GM12878 (cell line): ENCODE measurements around the gene TBC1D10A. TPM values are rescaled to one million over a fixed set of nuclear protein-coding genes. Genes with fewer than 3 reads are reported as not detected.

Source experiments
- EP300 ChIP-seq, 2 experiments: fragments of 150-350 bp in 1 of 2; IDR thresholded peaks; 2 replicates each; pipeline ENCODE4 v1.6.1; 2011 to 2012; ENCODE audit warnings: low read depth in 2 of 2, low read length in 2 of 2, borderline replicate concordance in 1 of 2, improper control_type of control experiment in 1 of 2, inconsistent platforms in 1 of 2; ENCODE audit not compliant: control insufficient read depth in 1 of 2
- IKZF2 ChIP-seq, 2 experiments: fragments of 450-650 bp; IDR thresholded peaks; 2 replicates each; pipeline ENCODE4 v1.6.1; 2017; ENCODE audit warnings: mild to moderate bottlenecking in 2 of 2, moderate library complexity in 2 of 2
- TCF12 ChIP-seq: IDR thresholded peaks from 2 replicates; pipeline ENCODE4 v1.6.1; 2011; ENCODE audit warnings: low read depth, mild to moderate bottlenecking, low read length
- polyA plus RNA-seq, 11 experiments: library from polyadenylated mRNA; depleted of rRNA in 4 of 11; unstranded in 6 of 11; stranded (reverse) in 5 of 11; fragments of >200 nt; fragmentation: Nextera tagmentation in 4 of 11; fragmentation: Illumina TruSeq in 1 of 11; extraction: Ambion mirVana in 4 of 11; extraction: Trizol in 1 of 11; gene quantifications; 1 replicate in 1 of 11; 2 replicates in 10 of 11; pipeline versions ENCODE4 v1.2.1 to v1.2.3, GENCODE V29; 2011 to 2016; ENCODE audit warnings: inconsistent platforms in 2 of 11, missing spikeins in 2 of 11, low read depth in 1 of 11
- total RNA-seq, 4 experiments: library from RNA; depleted of rRNA in 3 of 4; stranded (reverse); fragments of >200 nt in 3 of 4; fragmentation: Illumina TruSeq in 1 of 4; extraction: Trizol in 1 of 4; gene quantifications; 2 replicates each; pipeline versions ENCODE4 v1.2.1 to v1.2.3, GENCODE V29; 2013 to 2021
- TF ChIP-seq, protein P1 (sequence below): fragments of 450-650 bp; IDR thresholded peaks from 2 replicates; pipeline ENCODE4 v1.6.1; 2017; ENCODE audit warnings: low read depth, mild to moderate bottlenecking, moderate library complexity
- TF ChIP-seq, protein P2 (sequence below): fragments of 450-650 bp; formaldehyde crosslinking; IDR thresholded peaks from 2 replicates; pipeline ENCODE4 v1.4.0; 2020; ENCODE audit warnings: mild to moderate bottlenecking, moderate library complexity

The TBC1D10A gene
- total and polyA plus RNA-seq, 10 of the 15 experiments (the other 5 are each of a cell fraction or from before 2014, with no cell fraction given), result 0.27 to 25.7 (median 15.3) TPM

DNA sequence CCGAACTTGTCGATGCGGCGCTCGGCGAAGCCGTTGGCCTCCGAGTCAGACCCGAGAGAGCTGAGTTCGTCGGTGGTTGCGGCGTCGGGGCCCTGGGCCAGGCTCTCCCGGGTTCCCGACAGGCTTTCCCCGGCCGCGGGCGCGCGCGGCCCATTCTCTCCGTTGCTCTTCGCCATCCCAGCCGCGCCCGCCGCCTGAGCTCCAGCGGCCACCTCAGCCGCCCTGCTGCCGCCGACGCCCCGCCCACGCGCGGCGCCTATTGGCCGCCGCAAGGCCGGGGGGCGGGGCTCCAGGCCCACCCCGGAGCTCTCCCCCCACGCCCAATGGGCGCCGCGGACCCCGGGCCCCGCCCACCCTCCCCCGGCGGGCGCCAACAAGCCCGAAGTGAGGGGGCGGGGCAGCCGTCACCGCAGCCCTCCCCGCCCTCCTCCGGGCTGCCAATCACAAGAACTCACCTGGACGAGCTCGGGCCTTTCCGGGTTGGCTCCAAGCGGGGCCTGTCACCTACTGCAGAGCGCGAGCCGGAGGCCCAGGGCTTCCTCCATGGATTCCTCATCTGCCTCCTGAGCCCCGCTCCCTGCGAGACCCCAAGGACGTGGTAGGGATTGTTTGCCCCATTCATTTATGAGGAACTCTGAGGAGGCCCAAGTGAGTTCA, at the start of gene TBC1D10A (continued):
- TF ChIP-seq EP300 (IDR thresholded peaks at IDR 0.05; ENCODE audit: borderline replicate concordance in 1 of 2, control insufficient read depth in 1 of 2, low read depth in 2 of 2, low read length in 2 of 2), result no peak
- TF ChIP-seq TCF12, result no peak
- TF ChIP-seq, protein P1, sequence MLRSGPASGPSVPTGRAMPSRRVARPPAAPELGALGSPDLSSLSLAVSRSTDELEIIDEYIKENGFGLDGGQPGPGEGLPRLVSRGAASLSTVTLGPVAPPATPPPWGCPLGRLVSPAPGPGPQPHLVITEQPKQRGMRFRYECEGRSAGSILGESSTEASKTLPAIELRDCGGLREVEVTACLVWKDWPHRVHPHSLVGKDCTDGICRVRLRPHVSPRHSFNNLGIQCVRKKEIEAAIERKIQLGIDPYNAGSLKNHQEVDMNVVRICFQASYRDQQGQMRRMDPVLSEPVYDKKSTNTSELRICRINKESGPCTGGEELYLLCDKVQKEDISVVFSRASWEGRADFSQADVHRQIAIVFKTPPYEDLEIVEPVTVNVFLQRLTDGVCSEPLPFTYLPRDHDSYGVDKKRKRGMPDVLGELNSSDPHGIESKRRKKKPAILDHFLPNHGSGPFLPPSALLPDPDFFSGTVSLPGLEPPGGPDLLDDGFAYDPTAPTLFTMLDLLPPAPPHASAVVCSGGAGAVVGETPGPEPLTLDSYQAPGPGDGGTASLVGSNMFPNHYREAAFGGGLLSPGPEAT, result peak; percentile 54; the same call in 1 of the 2 replicates
- TF ChIP-seq IKZF2 (IDR thresholded peaks at IDR 0.05), result no peak
- TF ChIP-seq, protein P2, sequence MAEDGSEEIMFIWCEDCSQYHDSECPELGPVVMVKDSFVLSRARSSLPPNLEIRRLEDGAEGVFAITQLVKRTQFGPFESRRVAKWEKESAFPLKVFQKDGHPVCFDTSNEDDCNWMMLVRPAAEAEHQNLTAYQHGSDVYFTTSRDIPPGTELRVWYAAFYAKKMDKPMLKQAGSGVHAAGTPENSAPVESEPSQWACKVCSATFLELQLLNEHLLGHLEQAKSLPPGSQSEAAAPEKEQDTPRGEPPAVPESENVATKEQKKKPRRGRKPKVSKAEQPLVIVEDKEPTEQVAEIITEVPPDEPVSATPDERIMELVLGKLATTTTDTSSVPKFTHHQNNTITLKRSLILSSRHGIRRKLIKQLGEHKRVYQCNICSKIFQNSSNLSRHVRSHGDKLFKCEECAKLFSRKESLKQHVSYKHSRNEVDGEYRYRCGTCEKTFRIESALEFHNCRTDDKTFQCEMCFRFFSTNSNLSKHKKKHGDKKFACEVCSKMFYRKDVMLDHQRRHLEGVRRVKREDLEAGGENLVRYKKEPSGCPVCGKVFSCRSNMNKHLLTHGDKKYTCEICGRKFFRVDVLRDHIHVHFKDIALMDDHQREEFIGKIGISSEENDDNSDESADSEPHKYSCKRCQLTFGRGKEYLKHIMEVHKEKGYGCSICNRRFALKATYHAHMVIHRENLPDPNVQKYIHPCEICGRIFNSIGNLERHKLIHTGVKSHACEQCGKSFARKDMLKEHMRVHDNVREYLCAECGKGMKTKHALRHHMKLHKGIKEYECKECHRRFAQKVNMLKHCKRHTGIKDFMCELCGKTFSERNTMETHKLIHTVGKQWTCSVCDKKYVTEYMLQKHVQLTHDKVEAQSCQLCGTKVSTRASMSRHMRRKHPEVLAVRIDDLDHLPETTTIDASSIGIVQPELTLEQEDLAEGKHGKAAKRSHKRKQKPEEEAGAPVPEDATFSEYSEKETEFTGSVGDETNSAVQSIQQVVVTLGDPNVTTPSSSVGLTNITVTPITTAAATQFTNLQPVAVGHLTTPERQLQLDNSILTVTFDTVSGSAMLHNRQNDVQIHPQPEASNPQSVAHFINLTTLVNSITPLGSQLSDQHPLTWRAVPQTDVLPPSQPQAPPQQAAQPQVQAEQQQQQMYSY, result no peak
- TF ChIP-seq, all 136 proteins: peak for 28
